Keratinocyte (primary cell): ENCODE measurements around the gene PLXDC2.

Experiments
- EZH2 ChIP-seq: IDR thresholded peaks from one replicate; pipeline ENCODE4 v1.6.1; 2012; ENCODE audit warnings: inconsistent platforms, mild to moderate bottlenecking, low read length, moderate library complexity
- TF ChIP-seq, protein P1 (sequence below), 3 experiments: IDR thresholded peaks in 1 of 3; conservative IDR thresholded peaks in 1 of 3; optimal IDR thresholded peaks in 1 of 3; 2 replicates in 2 of 3; 3 replicates in 1 of 3; pipeline versions ENCODE3 to v1.5.1; 2011; ENCODE audit warnings: low read length in 3 of 3, mild to moderate bottlenecking in 3 of 3, moderate library complexity in 2 of 3, control low read depth in 1 of 3, inconsistent platforms in 1 of 3; ENCODE audit not compliant: insufficient read depth in 2 of 3; ENCODE audit errors: extremely low read depth in 1 of 3

DNA sequence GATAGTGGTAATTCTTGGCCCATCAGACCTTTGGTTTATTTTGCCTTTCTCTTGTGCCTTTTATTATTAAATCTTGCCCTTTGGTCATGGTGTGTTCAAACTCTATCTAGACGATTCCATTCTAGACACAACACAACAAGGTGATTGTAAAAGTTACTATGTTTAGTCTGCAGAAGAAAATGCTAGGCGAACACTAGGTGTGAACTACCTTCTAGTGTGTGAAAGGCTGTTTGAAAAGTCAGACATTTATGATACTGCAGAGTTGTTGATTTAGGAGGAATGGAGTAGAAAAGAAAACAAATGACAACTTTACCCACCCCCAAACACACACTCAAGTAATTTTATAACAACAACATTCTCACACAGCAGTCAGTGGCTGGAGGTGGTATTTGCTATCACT lies 103.4 kb downstream of the PLXDC2 start:
- TF ChIP-seq, protein P1, sequence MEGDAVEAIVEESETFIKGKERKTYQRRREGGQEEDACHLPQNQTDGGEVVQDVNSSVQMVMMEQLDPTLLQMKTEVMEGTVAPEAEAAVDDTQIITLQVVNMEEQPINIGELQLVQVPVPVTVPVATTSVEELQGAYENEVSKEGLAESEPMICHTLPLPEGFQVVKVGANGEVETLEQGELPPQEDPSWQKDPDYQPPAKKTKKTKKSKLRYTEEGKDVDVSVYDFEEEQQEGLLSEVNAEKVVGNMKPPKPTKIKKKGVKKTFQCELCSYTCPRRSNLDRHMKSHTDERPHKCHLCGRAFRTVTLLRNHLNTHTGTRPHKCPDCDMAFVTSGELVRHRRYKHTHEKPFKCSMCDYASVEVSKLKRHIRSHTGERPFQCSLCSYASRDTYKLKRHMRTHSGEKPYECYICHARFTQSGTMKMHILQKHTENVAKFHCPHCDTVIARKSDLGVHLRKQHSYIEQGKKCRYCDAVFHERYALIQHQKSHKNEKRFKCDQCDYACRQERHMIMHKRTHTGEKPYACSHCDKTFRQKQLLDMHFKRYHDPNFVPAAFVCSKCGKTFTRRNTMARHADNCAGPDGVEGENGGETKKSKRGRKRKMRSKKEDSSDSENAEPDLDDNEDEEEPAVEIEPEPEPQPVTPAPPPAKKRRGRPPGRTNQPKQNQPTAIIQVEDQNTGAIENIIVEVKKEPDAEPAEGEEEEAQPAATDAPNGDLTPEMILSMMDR (optimal IDR thresholded peaks at IDR 0.05 in 1 of 3, IDR thresholded peaks at IDR 0.05 in 1 of 3, conservative IDR thresholded peaks at IDR 0.05 in 1 of 3; ENCODE audit: extremely low read depth in 1 of 3, insufficient read depth in 2 of 3, low read length in 3 of 3) = no peak
- TF ChIP-seq EZH2 = no peak
